K562 (cell line): ENCODE results near the gene MTF1. TPM values are rescaled to one million over a fixed set of nuclear protein-coding genes. Genes with fewer than 3 reads are reported as not detected.

Experiments used
- CBX2 ChIP-seq: fragments of 200-600 bp; sonication (generic); IDR thresholded peaks from one replicate; pipeline ENCODE4 v1.6.1; 2012; ENCODE audit warnings: mild to moderate bottlenecking, low read length, inconsistent platforms; ENCODE audit not compliant: insufficient read depth, poor library complexity, severe bottlenecking
- CXXC5 ChIP-seq: fragments of 250-450 bp; sonication (Bioruptor Pico); IDR thresholded peaks from 2 replicates; pipeline ENCODE4 v1.8.0; 2022; ENCODE audit warnings: inconsistent platforms, mild to moderate bottlenecking, moderate library complexity
- EGR1 ChIP-seq: fragments of 450-650 bp; conservative IDR thresholded peaks from 2 replicates; pipeline ENCODE4 v1.6.1; 2017; ENCODE audit warnings: mild to moderate bottlenecking
- EHMT2 ChIP-seq: fragments of 450-650 bp; IDR thresholded peaks from 2 replicates; pipeline ENCODE4 v1.6.1; 2018; ENCODE audit warnings: antibody characterized with exemption
- FOXK2 ChIP-seq, 2 experiments: fragments of 450-650 bp; IDR thresholded peaks in 1 of 2; conservative IDR thresholded peaks in 1 of 2; 2 replicates each; pipeline ENCODE4 v1.6.1; 2016; ENCODE audit warnings: low read depth in 2 of 2, mild to moderate bottlenecking in 1 of 2
- GTF2E2 ChIP-seq: fragments of 200-800 bp; sonication (Bioruptor generic); IDR thresholded peaks from 2 replicates; pipeline ENCODE4 v1.6.1; 2016; ENCODE audit warnings: missing genetic modification characterization, missing compliant biosample characterization
- JUNB ChIP-seq: fragments of 450-650 bp; formaldehyde crosslinking; conservative IDR thresholded peaks from 2 replicates; pipeline ENCODE4 v1.4.0; 2020; ENCODE audit warnings: mild to moderate bottlenecking
- JUND ChIP-seq, 2 experiments: IDR thresholded peaks; 2 replicates in 1 of 2; 3 replicates in 1 of 2; pipeline ENCODE4 v1.6.1; 2011; ENCODE audit warnings: borderline replicate concordance in 2 of 2, low read depth in 2 of 2, low read length in 2 of 2, improper control_type of control experiment in 1 of 2, missing biosample characterization in 1 of 2, missing genetic modification characterization in 1 of 2, missing genetic modification reagents in 1 of 2
- KDM1A ChIP-seq, 2 experiments: fragments of 450-650 bp; IDR thresholded peaks; 2 replicates each; pipeline ENCODE4 v1.6.1; 2016; ENCODE audit warnings: mild to moderate bottlenecking in 2 of 2
- KDM4B ChIP-seq, 2 experiments: fragments of 450-650 bp in 1 of 2; sonication (generic) in 1 of 2; IDR thresholded peaks; 2 replicates each; pipeline ENCODE4 v1.6.1; 2016 to 2017; ENCODE audit warnings: borderline replicate concordance in 2 of 2, antibody characterized with exemption in 1 of 2, low read depth in 1 of 2, mild to moderate bottlenecking in 1 of 2
- PPARD ChIP-seq: fragments of 250-450 bp; sonication (Bioruptor Pico); IDR thresholded peaks from 2 replicates; pipeline ENCODE4 v1.8.0; 2022; ENCODE audit warnings: inconsistent platforms, mild to moderate bottlenecking, moderate library complexity
- RBM14 ChIP-seq: fragments of 200-400 bp; formaldehyde crosslinking; IDR thresholded peaks from 2 replicates; pipeline ENCODE4 v1.6.1; 2018; ENCODE audit warnings: low read depth, mild to moderate bottlenecking, low read length, moderate library complexity, borderline replicate concordance; ENCODE audit not compliant: insufficient read depth
- TBP ChIP-seq: optimal IDR thresholded peaks from 2 replicates; pipeline ENCODE3; 2011; ENCODE audit warnings: low read depth, low read length, improper control_type of control experiment
- ZC3H4 ChIP-seq: sonication (generic); formaldehyde crosslinking; IDR thresholded peaks from 2 replicates; pipeline ENCODE4 v1.9.0; 2021; ENCODE audit warnings: missing genetic modification reagents, borderline replicate concordance
- ZNF785 ChIP-seq: fragments of 250-450 bp; sonication (Bioruptor Pico); IDR thresholded peaks from 2 replicates; pipeline ENCODE4 v1.4.0; 2020; ENCODE audit warnings: mild to moderate bottlenecking
- polyA plus RNA-seq, 8 experiments: library from polyadenylated mRNA; depleted of rRNA in 4 of 8; stranded (reverse) in 5 of 8; unstranded in 3 of 8; fragments of >200 nt; fragmentation: Nextera tagmentation in 2 of 8; fragmentation: Illumina TruSeq in 1 of 8; extraction: Ambion mirVana in 2 of 8; extraction: Trizol in 1 of 8; gene quantifications; 2 replicates each; pipeline versions ENCODE4 v1.2.1 to v1.2.3, GENCODE V29; 2011 to 2014; ENCODE audit warnings: inconsistent platforms in 1 of 8, missing spikeins in 1 of 8
- total RNA-seq, 7 experiments: library from RNA; depleted of rRNA in 6 of 7; stranded (reverse); fragments of >200 nt in 6 of 7; fragmentation: Illumina TruSeq in 2 of 7; extraction: Trizol in 2 of 7; gene quantifications; 2 replicates each; pipeline versions ENCODE4 v1.2.1 to v1.2.3, GENCODE V29; 2011 to 2021; ENCODE audit warnings: low replicate concordance in 1 of 7
- TF ChIP-seq, protein P1 (sequence below): sonication (generic); formaldehyde crosslinking; IDR thresholded peaks from 2 replicates; pipeline ENCODE4 v1.8.0; 2022; ENCODE audit warnings: mild to moderate bottlenecking, missing genetic modification reagents

The MTF1 gene
- total and polyA plus RNA-seq, 9 of the 15 experiments (the other 6 are each of a cell fraction or from before 2014, with no cell fraction given): 1.1 to 12.2 (median 4.3) TPM

DNA sequence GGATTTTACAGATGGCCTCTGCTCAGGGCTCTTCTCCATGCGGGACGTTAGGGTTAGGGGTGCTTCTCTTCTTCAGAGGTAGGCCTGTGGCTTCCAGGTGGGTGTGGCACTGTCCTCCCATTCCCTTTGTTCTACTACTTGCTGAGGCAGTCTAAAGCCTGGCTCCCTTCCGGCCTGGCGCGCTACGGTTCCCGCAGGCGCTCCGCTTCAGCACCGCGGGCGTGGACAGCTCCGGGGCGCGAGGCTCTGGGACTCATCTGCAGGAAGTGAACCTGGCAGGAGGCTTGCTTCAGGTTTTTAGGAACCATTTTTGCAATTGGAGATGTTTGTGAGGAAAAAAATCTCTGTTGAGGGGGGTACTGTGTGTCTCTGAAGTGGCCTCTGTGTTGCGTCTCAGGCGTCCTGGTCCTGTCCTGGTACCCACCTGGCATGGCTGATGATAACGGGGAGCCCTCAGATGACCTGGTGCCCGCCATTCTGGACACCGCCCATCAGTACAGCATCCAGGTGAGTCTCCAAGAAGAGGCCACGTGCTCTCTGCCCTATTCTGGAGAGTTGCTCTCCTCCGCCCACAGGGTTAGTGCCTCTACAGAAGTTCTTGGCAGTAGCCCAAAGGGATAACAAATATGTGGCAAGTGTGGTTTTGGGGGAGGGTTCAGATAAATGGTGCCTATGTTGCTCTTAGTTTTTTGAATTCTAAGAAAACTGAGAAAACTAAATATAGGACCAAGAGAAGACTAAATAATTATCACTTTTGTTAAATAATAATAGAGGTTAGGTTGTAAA lies 63.9 kb downstream of the MTF1 start (continued):
- TF ChIP-seq JUND (IDR thresholded peaks at IDR 0.05; ENCODE audit: borderline replicate concordance, low read depth, low read length): no peak
- TF ChIP-seq JUND (tag; IDR thresholded peaks at IDR 0.05; ENCODE audit: borderline replicate concordance, low read depth, low read length): no peak; the same call in 2 of the 3 replicates
- TF ChIP-seq KDM4B (IDR thresholded peaks at IDR 0.05; ENCODE audit: borderline replicate concordance in 2 of 2, low read depth in 1 of 2): no peak
- 0 out of 4 replicates have a peak, but pooled peaks of 1 of the 2 experiments have one; percentile 6 for TF ChIP-seq KDM1A (IDR thresholded peaks at IDR 0.05)
- TF ChIP-seq JUNB: no peak
- TF ChIP-seq EHMT2: peak; percentile 99
- TF ChIP-seq CBX2: no peak
- no peak for TF ChIP-seq GTF2E2 (tag)
- no peak for TF ChIP-seq EGR1
- TF ChIP-seq TBP: no peak
- TF ChIP-seq ZNF785 (CRISPR knock-in tag): no peak
- no peak for TF ChIP-seq RBM14
- TF ChIP-seq FOXK2 (conservative IDR thresholded peaks at IDR 0.05 in 1 of 2, IDR thresholded peaks at IDR 0.05 in 1 of 2; ENCODE audit: low read depth in 2 of 2): no peak
- peak; percentile 97 for TF ChIP-seq CXXC5
- TF ChIP-seq, protein P1, sequence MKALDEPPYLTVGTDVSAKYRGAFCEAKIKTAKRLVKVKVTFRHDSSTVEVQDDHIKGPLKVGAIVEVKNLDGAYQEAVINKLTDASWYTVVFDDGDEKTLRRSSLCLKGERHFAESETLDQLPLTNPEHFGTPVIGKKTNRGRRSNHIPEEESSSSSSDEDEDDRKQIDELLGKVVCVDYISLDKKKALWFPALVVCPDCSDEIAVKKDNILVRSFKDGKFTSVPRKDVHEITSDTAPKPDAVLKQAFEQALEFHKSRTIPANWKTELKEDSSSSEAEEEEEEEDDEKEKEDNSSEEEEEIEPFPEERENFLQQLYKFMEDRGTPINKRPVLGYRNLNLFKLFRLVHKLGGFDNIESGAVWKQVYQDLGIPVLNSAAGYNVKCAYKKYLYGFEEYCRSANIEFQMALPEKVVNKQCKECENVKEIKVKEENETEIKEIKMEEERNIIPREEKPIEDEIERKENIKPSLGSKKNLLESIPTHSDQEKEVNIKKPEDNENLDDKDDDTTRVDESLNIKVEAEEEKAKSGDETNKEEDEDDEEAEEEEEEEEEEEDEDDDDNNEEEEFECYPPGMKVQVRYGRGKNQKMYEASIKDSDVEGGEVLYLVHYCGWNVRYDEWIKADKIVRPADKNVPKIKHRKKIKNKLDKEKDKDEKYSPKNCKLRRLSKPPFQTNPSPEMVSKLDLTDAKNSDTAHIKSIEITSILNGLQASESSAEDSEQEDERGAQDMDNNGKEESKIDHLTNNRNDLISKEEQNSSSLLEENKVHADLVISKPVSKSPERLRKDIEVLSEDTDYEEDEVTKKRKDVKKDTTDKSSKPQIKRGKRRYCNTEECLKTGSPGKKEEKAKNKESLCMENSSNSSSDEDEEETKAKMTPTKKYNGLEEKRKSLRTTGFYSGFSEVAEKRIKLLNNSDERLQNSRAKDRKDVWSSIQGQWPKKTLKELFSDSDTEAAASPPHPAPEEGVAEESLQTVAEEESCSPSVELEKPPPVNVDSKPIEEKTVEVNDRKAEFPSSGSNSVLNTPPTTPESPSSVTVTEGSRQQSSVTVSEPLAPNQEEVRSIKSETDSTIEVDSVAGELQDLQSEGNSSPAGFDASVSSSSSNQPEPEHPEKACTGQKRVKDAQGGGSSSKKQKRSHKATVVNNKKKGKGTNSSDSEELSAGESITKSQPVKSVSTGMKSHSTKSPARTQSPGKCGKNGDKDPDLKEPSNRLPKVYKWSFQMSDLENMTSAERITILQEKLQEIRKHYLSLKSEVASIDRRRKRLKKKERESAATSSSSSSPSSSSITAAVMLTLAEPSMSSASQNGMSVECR (CRISPR knock-in tag): peak; percentile 95
- TF ChIP-seq PPARD: no peak
- no peak for TF ChIP-seq ZC3H4 (CRISPR knock-in tag)
